KMS-11 (cell line): Measurements from ENCODE around the gene ANKRD62.
"Not testable (repeated sequence)": the region's sequence is repeated elsewhere in the genome, so short reads cannot be mapped to it uniquely, and the experiment has no call there.

Experiments
- H2AFZ ChIP-seq: fragments of 200-600 bp; sonication (generic); 2 replicates; pipeline ENCODE4 v1.6.1; 2016; ENCODE audit warnings: antibody characterized with exemption, mixed run types, low read depth
- H3K27ac ChIP-seq: fragments of 200-600 bp; sonication (generic); 2 replicates; pipeline ENCODE4 v1.6.1; 2016; ENCODE audit warnings: mild to moderate bottlenecking, mixed run types
- H3K27me3 ChIP-seq: fragments of 200-600 bp; sonication (generic); 2 replicates; pipeline ENCODE4 v1.6.1; 2017; ENCODE audit warnings: mild to moderate bottlenecking, low read depth, mixed run types, moderate library complexity; ENCODE audit not compliant: insufficient read depth
- H3K36me3 ChIP-seq: fragments of 200-600 bp; sonication (generic); 2 replicates; pipeline ENCODE4 v1.6.1; 2017; ENCODE audit warnings: mild to moderate bottlenecking, mixed run types; ENCODE audit not compliant: insufficient read depth
- H3K4me1 ChIP-seq: fragments of 200-600 bp; sonication (generic); 2 replicates; pipeline ENCODE4 v1.6.1; 2016; ENCODE audit warnings: mild to moderate bottlenecking, low read depth, mixed run types; ENCODE audit not compliant: poor library complexity, severe bottlenecking
- H3K4me2 ChIP-seq: fragments of 200-600 bp; sonication (generic); 2 replicates; pipeline ENCODE4 v1.7.0; 2016; ENCODE audit warnings: mild to moderate bottlenecking, mixed run types
- H3K4me3 ChIP-seq: fragments of 200-600 bp; sonication (generic); IDR thresholded peaks from 2 replicates; pipeline ENCODE4 v1.6.1; 2017; ENCODE audit warnings: low read depth, low read length, mixed read lengths; ENCODE audit not compliant: insufficient read depth
- H3K79me2 ChIP-seq: fragments of 200-600 bp; sonication (generic); 2 replicates; pipeline ENCODE4 v1.6.1; 2016; ENCODE audit warnings: low read depth, mixed run types; ENCODE audit not compliant: insufficient read depth
- H3K9ac ChIP-seq: fragments of 200-600 bp; sonication (generic); 2 replicates; pipeline ENCODE4 v1.6.1; 2016; ENCODE audit warnings: mild to moderate bottlenecking, mixed run types
- H4K20me1 ChIP-seq: fragments of 200-600 bp; sonication (generic); 2 replicates; pipeline ENCODE4 v1.6.1; 2016; ENCODE audit warnings: mild to moderate bottlenecking, mixed run types; ENCODE audit not compliant: insufficient read depth
- CTCF ChIP-seq: fragments of 200-600 bp; sonication (generic); conservative IDR thresholded peaks from 2 replicates; pipeline ENCODE4 v1.6.1; 2017; ENCODE audit warnings: low read depth, mild to moderate bottlenecking, antibody characterized with exemption, low read length, moderate library complexity, mixed read lengths

The ANKRD62 gene

GRCh38 chr18:12113999-12114646 lies 20.5 kb downstream of the ANKRD62 start:
- no peak overlapping the region for H2AFZ ChIP-seq
- TF ChIP-seq CTCF = no peak
- no peak overlapping the region for H3K9ac ChIP-seq
- H3K4me3 ChIP-seq = no peak overlapping the region
- H4K20me1 ChIP-seq = no peaks in the 10 kb centered on the region
- no peak overlapping the region for H3K27ac ChIP-seq
- no peaks in the 10 kb centered on the region for H3K36me3 ChIP-seq
- H3K27me3 ChIP-seq = no peaks in the 10 kb centered on the region
- H3K4me2 ChIP-seq = no peak overlapping the region
- H3K79me2 ChIP-seq = no peaks in the 10 kb centered on the region
- H3K4me1 ChIP-seq = no peaks in the 10 kb centered on the region

GRCh38 chr18:12119358-12119757 lies 25.7 kb downstream of the ANKRD62 start:
- Histone ChIP-seq H3K4me3 (no peak overlapping the region), H3K27ac (no peak overlapping the region), H3K36me3 (no peaks in the 10 kb centered on the region), H3K9ac (no peak overlapping the region), H3K4me1 (no peaks in the 10 kb centered on the region), H4K20me1 (no peaks in the 10 kb centered on the region), H3K4me2 (no peak overlapping the region), H3K79me2 (no peaks in the 10 kb centered on the region), H3K27me3 (no peaks in the 10 kb centered on the region), H2AFZ (no peak overlapping the region)
- no peak for TF ChIP-seq CTCF

- Histone ChIP-seq H3K36me3 (no peaks in the 10 kb centered on the region), H3K27me3 (no peaks in the 10 kb centered on the region), H3K4me3 (no peak overlapping the region), H4K20me1 (no peaks in the 10 kb centered on the region), H3K4me1 (no peaks in the 10 kb centered on the region), H3K4me2 (no peak overlapping the region), H3K9ac (no peak overlapping the region), H3K79me2 (no peaks in the 10 kb centered on the region), H3K27ac (no peak overlapping the region), H2AFZ (no peak overlapping the region)
- TF ChIP-seq CTCF = no peak; the same call in 1 of the 2 replicates
Measured at GRCh38 chr18:12121175-12122042, 27.8 kb downstream of the ANKRD62 start.

- not testable (repeated sequence) for H3K9ac ChIP-seq, H3K4me2 ChIP-seq, H3K4me1 ChIP-seq, H2AFZ ChIP-seq, H3K27me3 ChIP-seq, H3K79me2 ChIP-seq, H3K27ac ChIP-seq, H4K20me1 ChIP-seq, H3K36me3 ChIP-seq, H3K4me3 ChIP-seq
Measured at GRCh38 chr18:12122043-12122389, 28.4 kb downstream of the ANKRD62 start.

- H3K27ac ChIP-seq, H3K27me3 ChIP-seq, H3K79me2 ChIP-seq, H3K4me1 ChIP-seq, H3K4me2 ChIP-seq, H3K4me3 ChIP-seq, H2AFZ ChIP-seq, H3K36me3 ChIP-seq, H3K9ac ChIP-seq, H4K20me1 ChIP-seq: not testable (repeated sequence)
Measured at GRCh38 chr18:12127647-12128046, 34.0 kb downstream of the ANKRD62 start.

GRCh38 chr18:12138831-12139230 lies 45.2 kb downstream of the ANKRD62 start:
- H3K4me2 ChIP-seq, H3K9ac ChIP-seq, H3K4me1 ChIP-seq, H4K20me1 ChIP-seq, H3K27ac ChIP-seq, H2AFZ ChIP-seq, H3K79me2 ChIP-seq, H3K4me3 ChIP-seq, H3K27me3 ChIP-seq, H3K36me3 ChIP-seq: not testable (repeated sequence)

- H3K9ac ChIP-seq, H3K27me3 ChIP-seq, H3K36me3 ChIP-seq, H3K79me2 ChIP-seq, H2AFZ ChIP-seq, H4K20me1 ChIP-seq, H3K4me2 ChIP-seq, H3K4me1 ChIP-seq, H3K27ac ChIP-seq, H3K4me3 ChIP-seq: not testable (repeated sequence)
Measured at GRCh38 chr18:12140866-12141265, 47.2 kb downstream of the ANKRD62 start.

- not testable (repeated sequence) for H3K4me1 ChIP-seq, H3K27ac ChIP-seq, H3K4me3 ChIP-seq, H4K20me1 ChIP-seq, H3K27me3 ChIP-seq, H3K79me2 ChIP-seq, H3K9ac ChIP-seq, H3K4me2 ChIP-seq, H3K36me3 ChIP-seq, H2AFZ ChIP-seq
Measured at GRCh38 chr18:12141778-12142177, 48.1 kb downstream of the ANKRD62 start.
